Measurements from ENCODE around the gene CHST12. TPM values are rescaled to one million over a fixed set of nuclear protein-coding genes. Genes with fewer than 3 reads are reported as not detected.
"Not testable (repeated sequence)": the region's sequence is repeated elsewhere in the genome, so short reads cannot be mapped to it uniquely, and the experiment has no call there.

The CHST12 gene
- total RNA-seq, 6 donors from 2014 or later = 10.2 to 35.9 (median 27.8) TPM

GRCh38 chr7:2451171-2452073, 48.0 kb downstream of the CHST12 start:
- TF ChIP-seq POLR2A (IDR thresholded peaks at IDR 0.05) (no peak), EP300 (IDR thresholded peaks at IDR 0.05) (no peak), POLR2AphosphoS5 (IDR thresholded peaks at IDR 0.05) (peak in 1 of 2 donors; percentile 31)
- TF ChIP-seq, protein P1, sequence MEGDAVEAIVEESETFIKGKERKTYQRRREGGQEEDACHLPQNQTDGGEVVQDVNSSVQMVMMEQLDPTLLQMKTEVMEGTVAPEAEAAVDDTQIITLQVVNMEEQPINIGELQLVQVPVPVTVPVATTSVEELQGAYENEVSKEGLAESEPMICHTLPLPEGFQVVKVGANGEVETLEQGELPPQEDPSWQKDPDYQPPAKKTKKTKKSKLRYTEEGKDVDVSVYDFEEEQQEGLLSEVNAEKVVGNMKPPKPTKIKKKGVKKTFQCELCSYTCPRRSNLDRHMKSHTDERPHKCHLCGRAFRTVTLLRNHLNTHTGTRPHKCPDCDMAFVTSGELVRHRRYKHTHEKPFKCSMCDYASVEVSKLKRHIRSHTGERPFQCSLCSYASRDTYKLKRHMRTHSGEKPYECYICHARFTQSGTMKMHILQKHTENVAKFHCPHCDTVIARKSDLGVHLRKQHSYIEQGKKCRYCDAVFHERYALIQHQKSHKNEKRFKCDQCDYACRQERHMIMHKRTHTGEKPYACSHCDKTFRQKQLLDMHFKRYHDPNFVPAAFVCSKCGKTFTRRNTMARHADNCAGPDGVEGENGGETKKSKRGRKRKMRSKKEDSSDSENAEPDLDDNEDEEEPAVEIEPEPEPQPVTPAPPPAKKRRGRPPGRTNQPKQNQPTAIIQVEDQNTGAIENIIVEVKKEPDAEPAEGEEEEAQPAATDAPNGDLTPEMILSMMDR (IDR thresholded peaks at IDR 0.05) = peak; percentile 84 to 96 (median 94)
- Histone ChIP-seq H3K4me1 (peaks cover 17 to 23% (median 20%) of the 10 kb centered on the region in 4 donors), H3K9me3 (no peaks in the 10 kb centered on the region), H3K27ac (peak overlapping the region in 2 of 4 donors; percentile 23 to 63), H3K36me3 (peaks cover 0 to 4% (median 0%) of the 10 kb centered on the region in 4 donors), H3K4me3 (peak overlapping the region in 3 of 4 donors; percentile 32 to 47 (median 44)), H3K27me3 (no peaks in the 10 kb centered on the region)
- DNase-seq (peak; percentile 90 to 95), ATAC-seq (ENCODE audit: low FRiP score in 2 of 2) (peak; percentile 97)
- 16 to 23% methylated on average over 5 to 20 of the region's 34 CpGs for WGBS, 2 donors

- DNase-seq = peak; percentile 44 to 61
- Histone ChIP-seq H3K27me3 (no peaks in the 10 kb centered on the region), H3K4me1 (peaks cover 17 to 23% (median 20%) of the 10 kb centered on the region in 4 donors), H3K9me3 (no peaks in the 10 kb centered on the region), H3K4me3 (peak overlapping the region in 3 of 4 donors; percentile 32 to 47 (median 44)), H3K36me3 (no peaks in the 10 kb centered on the region), H3K27ac (peak overlapping the region in 2 of 4 donors; percentile 23 to 63)
- TF ChIP-seq, protein P1 (IDR thresholded peaks at IDR 0.05) = no peak
- no peak for TF ChIP-seq EP300 (IDR thresholded peaks at IDR 0.05)
- no peak for TF ChIP-seq POLR2A (IDR thresholded peaks at IDR 0.05)
- TF ChIP-seq POLR2AphosphoS5 (IDR thresholded peaks at IDR 0.05) = no peak
- ATAC-seq (ENCODE audit: low FRiP score in 2 of 2) = peak; percentile 49 to 71
- WGBS, 2 donors = 16 to 20% methylated on average over 10 to 14 of the region's 16 CpGs
These were observed 48.7 kb downstream of the CHST12 start for GRCh38 chr7:2452074-2452507.

DNA sequence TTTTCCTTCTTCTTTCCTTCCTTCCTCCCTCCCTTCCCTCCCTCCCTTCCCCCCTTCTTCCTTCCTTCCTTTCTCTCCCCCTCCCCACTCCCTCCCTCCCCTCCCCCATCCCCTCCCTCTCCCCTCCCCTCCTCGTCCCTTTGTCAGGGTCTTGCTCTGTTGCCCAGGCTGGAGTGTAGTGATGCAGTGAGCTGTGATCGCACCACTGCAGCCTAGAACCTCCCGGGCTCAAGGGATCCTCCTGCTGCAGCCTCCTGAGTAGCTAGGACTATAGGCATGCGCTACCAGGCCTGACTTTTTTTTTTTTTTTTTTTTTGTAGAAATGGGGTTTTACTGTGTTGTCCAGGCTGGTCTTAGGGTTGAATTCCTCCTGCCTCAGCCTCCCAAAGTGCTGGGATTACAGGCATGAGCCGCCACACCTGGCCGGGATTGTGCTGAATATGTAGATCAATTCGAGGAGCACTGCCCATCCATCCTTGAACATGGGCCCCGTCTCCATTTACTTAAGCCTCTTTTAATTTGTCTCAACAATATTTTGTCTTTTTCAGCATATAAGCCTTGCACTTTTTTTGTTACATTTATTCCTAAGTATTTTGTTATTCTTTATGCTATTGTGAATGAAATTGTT, 49.3 kb downstream of the CHST12 start:
- WGBS, 2 donors = 85 to 94% methylated on average over 7 to 8 of the region's 8 CpGs

GRCh38 chr7:2453849-2454248, 50.4 kb downstream of the CHST12 start:
- H3K36me3 ChIP-seq; H3K27me3 ChIP-seq; ATAC-seq (ENCODE audit: low FRiP score in 2 of 2); H3K27ac ChIP-seq; H3K9me3 ChIP-seq; H3K4me3 ChIP-seq; DNase-seq: not testable (repeated sequence)
- WGBS, 2 donors = 99 to 100% methylated on average over 3 of the region's 3 CpGs
- peaks cover 17 to 23% (median 20%) of the 10 kb centered on the region in 4 donors for H3K4me1 ChIP-seq

More for the DNA sequence above, 49.3 kb downstream of the CHST12 start:
- ATAC-seq (ENCODE audit: low FRiP score in 2 of 2) = no peak
- H3K27me3 ChIP-seq = no peaks in the 10 kb centered on the region
- TF ChIP-seq POLR2AphosphoS5 (IDR thresholded peaks at IDR 0.05) (no peak), POLR2A (IDR thresholded peaks at IDR 0.05) (no peak), EP300 (IDR thresholded peaks at IDR 0.05) (no peak)
- TF ChIP-seq, protein P1 (IDR thresholded peaks at IDR 0.05) = no peak
- no peaks in the 10 kb centered on the region for H3K9me3 ChIP-seq
- no peak overlapping the region for H3K4me3 ChIP-seq
- no peak for DNase-seq
- H3K36me3 ChIP-seq = no peaks in the 10 kb centered on the region
- peaks cover 17 to 23% (median 20%) of the 10 kb centered on the region in 4 donors for H3K4me1 ChIP-seq
- H3K27ac ChIP-seq = no peak overlapping the region

- no peak overlapping the region for H3K4me3 ChIP-seq
- WGBS, 2 donors = 81 to 95% methylated on average over 8 of the region's 8 CpGs
- TF ChIP-seq, protein P1 (IDR thresholded peaks at IDR 0.05) = no peak
- no peak for TF ChIP-seq EP300 (IDR thresholded peaks at IDR 0.05)
- ATAC-seq (ENCODE audit: low FRiP score in 2 of 2) (peak in 1 of 2 donors; percentile 8), DNase-seq (no peak)
- H3K27ac ChIP-seq = no peak overlapping the region
- no peaks in the 10 kb centered on the region for H3K27me3 ChIP-seq
- H3K4me1 ChIP-seq = no peaks in the 10 kb centered on the region
- H3K36me3 ChIP-seq = no peaks in the 10 kb centered on the region
- H3K9me3 ChIP-seq = no peaks in the 10 kb centered on the region
These were observed 56.3 kb downstream of the CHST12 start for GRCh38 chr7:2459674-2460073.
